Prostate gland (tissue), 2 donors: Measurements from ENCODE around the gene MPP4. TPM values are rescaled to one million over a fixed set of nuclear protein-coding genes. Genes with fewer than 3 reads are reported as not detected.

ENCODE experiments used
- DNase-seq: peaks from one replicate; pipeline ENCODE4 v3.0.0-alpha.2; 2019; ENCODE audit warnings: low spot score
- H3K27ac ChIP-seq, 2 donors: fragments of 200-600 bp; sonication (generic); 2 replicates each; pipeline ENCODE4 v1.5.1; 2017 to 2019
- H3K27me3 ChIP-seq: fragments of 200-600 bp; sonication (generic); replicated peaks from 2 replicates; pipeline ENCODE4 v1.5.1; 2019; ENCODE audit not compliant: insufficient read depth
- H3K36me3 ChIP-seq, 2 donors: fragments of 200-600 bp; sonication (generic); 1 replicate in 1 of 2; 2 replicates in 1 of 2; pipeline versions ENCODE4 v1.5.1 to v1.8.1; 2017 to 2019
- H3K4me1 ChIP-seq: fragments of 200-600 bp; sonication (generic); replicated peaks from 2 replicates; pipeline ENCODE4 v1.5.1; 2019
- H3K4me3 ChIP-seq, 2 donors: fragments of 200-600 bp; sonication (generic); 2 replicates each; pipeline ENCODE4 v1.5.1; 2017 to 2019
- H3K9me3 ChIP-seq: fragments of 200-600 bp; sonication (generic); 2 replicates; pipeline ENCODE4 v1.5.1; 2017
- POLR2A ChIP-seq: fragments of 450-650 bp; IDR thresholded peaks from one replicate; pipeline ENCODE4 v1.6.1; 2016; ENCODE audit warnings: antibody characterized with exemption, mild to moderate bottlenecking
- POLR2AphosphoS5 ChIP-seq: sonication (generic); formaldehyde crosslinking; IDR thresholded peaks from one replicate; pipeline ENCODE4 v1.6.1; 2017; ENCODE audit warnings: antibody characterized with exemption
- WGBS: methylation state at CpG from one replicate; pipeline ENCODE4 v1.1.5; 2018; 5-methylcytosine and 5-hydroxymethylcytosine counted together
- intact Hi-C: fragments of 100-400 bp; cut with DNase I; formaldehyde crosslinking; loops from one replicate; pipeline ENCODE4 v1.14.2; 2022
- total RNA-seq, 2 donors: library from RNA; depleted of rRNA; stranded (reverse); fragments of >200 nt; gene quantifications; one replicate each; pipeline ENCODE4 v1.1.0, GENCODE V29; 2016
- TF ChIP-seq, protein P1 (sequence below), 4 experiments: fragments of 200-600 bp in 2 of 4; fragments of 450-650 bp in 2 of 4; sonication (generic) in 2 of 4; IDR thresholded peaks; 1 replicate in 3 of 4; 2 replicates in 1 of 4; pipeline ENCODE4 v1.5.1; 2016 to 2019; ENCODE audit warnings: antibody characterized with exemption in 4 of 4, mild to moderate bottlenecking in 2 of 4, moderate library complexity in 2 of 4

The MPP4 gene
- total RNA-seq, 2 donors from 2014 or later: not detected

DNA sequence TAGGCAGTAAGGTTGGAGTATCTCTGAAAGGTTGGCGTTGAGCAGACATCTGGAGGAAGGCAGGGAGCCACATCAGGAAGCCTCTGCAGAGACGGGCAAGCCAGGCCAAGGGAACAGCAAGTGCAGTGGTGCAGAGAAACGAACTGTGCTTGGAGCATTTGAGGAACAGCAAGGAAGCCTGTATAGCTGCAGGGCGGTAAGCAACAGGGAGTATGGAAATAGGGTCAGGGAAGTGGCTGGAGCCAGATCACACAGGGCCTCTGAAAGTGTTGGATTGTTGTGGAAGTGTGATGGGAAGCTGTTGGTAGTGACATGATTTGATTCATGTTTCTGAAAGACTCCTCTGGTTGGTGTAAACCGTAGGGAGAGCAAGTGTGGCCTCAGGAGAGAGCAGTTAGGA lies 41.7 kb downstream of the MPP4 start:
- no peaks in the 10 kb centered on the region for H3K9me3 ChIP-seq
- no peaks in the 10 kb centered on the region for H3K36me3 ChIP-seq
- intact Hi-C loops: no loop called here

DNA sequence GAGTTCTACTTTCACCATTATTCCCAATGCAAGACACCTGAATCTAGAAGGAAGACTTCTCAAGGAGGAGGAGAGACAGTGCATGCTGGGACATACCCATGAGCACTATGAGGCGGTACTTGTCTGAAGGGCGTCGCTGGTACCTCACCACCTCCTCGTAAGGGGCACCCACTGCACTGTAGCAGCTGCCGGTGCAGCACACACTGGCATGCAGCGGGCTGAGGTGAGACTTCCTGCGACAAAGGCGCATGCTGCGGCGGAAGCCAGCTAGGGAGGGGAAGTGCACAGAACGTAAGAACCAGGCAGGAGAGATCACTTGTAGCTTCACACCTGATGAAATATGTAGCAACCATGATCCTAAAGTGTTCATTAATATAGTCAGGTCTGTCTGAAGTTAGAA lies 42.3 kb downstream of the MPP4 start:
- H3K27me3 ChIP-seq: no peaks in the 10 kb centered on the region
- TF ChIP-seq POLR2A (no peak), POLR2AphosphoS5 (no peak)
- TF ChIP-seq, protein P1, sequence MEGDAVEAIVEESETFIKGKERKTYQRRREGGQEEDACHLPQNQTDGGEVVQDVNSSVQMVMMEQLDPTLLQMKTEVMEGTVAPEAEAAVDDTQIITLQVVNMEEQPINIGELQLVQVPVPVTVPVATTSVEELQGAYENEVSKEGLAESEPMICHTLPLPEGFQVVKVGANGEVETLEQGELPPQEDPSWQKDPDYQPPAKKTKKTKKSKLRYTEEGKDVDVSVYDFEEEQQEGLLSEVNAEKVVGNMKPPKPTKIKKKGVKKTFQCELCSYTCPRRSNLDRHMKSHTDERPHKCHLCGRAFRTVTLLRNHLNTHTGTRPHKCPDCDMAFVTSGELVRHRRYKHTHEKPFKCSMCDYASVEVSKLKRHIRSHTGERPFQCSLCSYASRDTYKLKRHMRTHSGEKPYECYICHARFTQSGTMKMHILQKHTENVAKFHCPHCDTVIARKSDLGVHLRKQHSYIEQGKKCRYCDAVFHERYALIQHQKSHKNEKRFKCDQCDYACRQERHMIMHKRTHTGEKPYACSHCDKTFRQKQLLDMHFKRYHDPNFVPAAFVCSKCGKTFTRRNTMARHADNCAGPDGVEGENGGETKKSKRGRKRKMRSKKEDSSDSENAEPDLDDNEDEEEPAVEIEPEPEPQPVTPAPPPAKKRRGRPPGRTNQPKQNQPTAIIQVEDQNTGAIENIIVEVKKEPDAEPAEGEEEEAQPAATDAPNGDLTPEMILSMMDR (IDR thresholded peaks at IDR 0.05): no peak
- H3K4me3 ChIP-seq: no peak overlapping the region
- no peaks in the 10 kb centered on the region for H3K36me3 ChIP-seq
- no peak for DNase-seq
- intact Hi-C loops: no loop called here
- WGBS: 88% methylated on average over 11 of the region's 11 CpGs
- H3K4me1 ChIP-seq: no peaks in the 10 kb centered on the region
- H3K27ac ChIP-seq: no peak overlapping the region
- H3K9me3 ChIP-seq: no peaks in the 10 kb centered on the region

More for the DNA sequence above, 41.7 kb downstream of the MPP4 start:
- DNase-seq: no peak
- Histone ChIP-seq H3K4me3 (no peak overlapping the region), H3K27ac (no peak overlapping the region), H3K4me1 (no peaks in the 10 kb centered on the region), H3K27me3 (no peaks in the 10 kb centered on the region)
- WGBS: 89% methylated on average over 5 of the region's 5 CpGs
- TF ChIP-seq, protein P1 (IDR thresholded peaks at IDR 0.05): no peak

DNA sequence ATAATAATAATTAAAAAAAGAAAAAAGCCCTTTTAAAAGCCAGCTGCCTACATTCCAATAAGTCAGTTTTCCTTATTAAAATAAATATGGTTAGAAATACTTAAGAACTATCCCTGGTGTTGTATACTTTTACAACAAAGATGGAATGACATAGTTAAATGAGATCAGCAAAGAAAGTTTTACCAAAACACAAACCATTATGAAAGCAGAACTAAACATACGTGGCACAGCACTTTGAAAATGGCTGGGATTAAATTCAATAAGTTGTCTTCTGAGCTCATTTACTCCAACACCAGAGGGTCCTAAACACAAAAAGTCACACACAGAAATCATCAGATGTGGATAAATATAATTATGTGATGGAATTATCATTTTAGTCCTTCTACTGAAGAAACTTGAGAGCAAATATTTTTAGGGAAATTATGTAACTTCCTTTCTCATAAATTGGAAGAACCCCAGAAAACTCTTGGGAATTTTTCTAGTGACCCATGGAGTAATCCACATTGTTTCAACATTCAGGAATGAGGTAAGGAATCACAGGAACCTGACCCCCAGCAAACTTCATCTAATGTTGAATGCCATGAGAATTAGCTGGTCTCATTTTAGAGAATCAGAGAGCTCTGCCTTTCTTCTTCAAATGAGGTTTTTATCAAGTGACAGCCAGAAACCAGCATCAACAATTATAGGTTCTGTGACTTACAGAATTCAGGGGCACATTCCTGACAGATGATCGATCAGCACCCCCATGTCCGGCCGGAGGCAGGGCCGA lies 43.6 kb downstream of the MPP4 start:
- DNase-seq: no peak

DNA sequence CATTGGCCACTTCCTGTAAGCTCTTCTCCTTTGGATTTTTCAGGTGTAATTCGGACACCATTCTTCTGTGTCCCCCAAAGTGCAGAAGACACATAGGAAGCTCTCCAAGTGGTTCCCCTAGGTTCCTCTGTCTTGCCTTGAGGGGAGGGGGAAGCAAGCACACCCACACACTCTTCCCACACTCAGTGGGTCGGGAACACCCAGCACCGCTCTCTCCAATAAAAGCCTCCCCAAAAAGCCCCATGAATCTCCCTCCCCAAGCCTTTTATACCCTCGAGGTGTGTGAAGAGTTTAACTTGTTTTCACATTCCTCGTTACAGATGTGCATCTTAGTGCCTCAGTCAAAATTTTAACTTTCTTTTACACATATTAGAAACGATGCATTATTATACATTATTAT lies 45.2 kb downstream of the MPP4 start:
- Histone ChIP-seq H3K36me3 (no peaks in the 10 kb centered on the region), H3K4me1 (no peaks in the 10 kb centered on the region), H3K27me3 (no peaks in the 10 kb centered on the region), H3K27ac (no peak overlapping the region), H3K4me3 (no peak overlapping the region), H3K9me3 (no peaks in the 10 kb centered on the region)
- TF ChIP-seq, protein P1 (IDR thresholded peaks at IDR 0.05): no peak
- TF ChIP-seq POLR2AphosphoS5 (no peak), POLR2A (no peak)
- intact Hi-C loops: no loop called here
- WGBS: 74% methylated on average over 6 of the region's 6 CpGs
- DNase-seq: no peak

More for the DNA sequence above, 43.6 kb downstream of the MPP4 start:
- intact Hi-C loops: no loop called here
- Histone ChIP-seq H3K4me1 (no peaks in the 10 kb centered on the region), H3K4me3 (no peak overlapping the region), H3K27me3 (no peaks in the 10 kb centered on the region), H3K27ac (no peak overlapping the region), H3K36me3 (no peaks in the 10 kb centered on the region), H3K9me3 (no peaks in the 10 kb centered on the region)
- 87% methylated on average over 5 of the region's 5 CpGs for WGBS
- no peak for TF ChIP-seq POLR2AphosphoS5
- no peak for TF ChIP-seq POLR2A
- TF ChIP-seq, protein P1 (IDR thresholded peaks at IDR 0.05): no peak

DNA sequence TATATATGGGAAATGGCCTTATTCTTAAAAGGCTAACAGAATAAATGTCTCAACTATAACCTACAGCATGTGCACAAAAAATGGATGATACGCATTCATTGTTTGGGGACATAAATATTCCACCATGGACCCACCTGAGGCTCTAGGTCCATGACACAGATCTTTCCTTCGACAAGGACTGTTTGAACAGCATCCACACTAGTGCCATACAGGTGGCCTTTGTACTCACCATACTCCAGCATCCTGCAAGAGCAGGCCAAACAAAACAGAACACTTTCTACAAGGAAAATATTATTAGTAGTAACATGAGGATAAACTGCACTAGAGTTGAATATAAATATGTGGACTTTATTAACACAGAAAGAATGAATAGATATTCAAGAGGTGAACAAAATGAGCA lies 49.0 kb downstream of the MPP4 start:
- Histone ChIP-seq H3K9me3 (no peaks in the 10 kb centered on the region), H3K4me3 (no peak overlapping the region), H3K27ac (no peak overlapping the region), H3K27me3 (no peaks in the 10 kb centered on the region), H3K36me3 (no peaks in the 10 kb centered on the region), H3K4me1 (no peaks in the 10 kb centered on the region)
- TF ChIP-seq POLR2A: no peak
- TF ChIP-seq, protein P1 (IDR thresholded peaks at IDR 0.05): no peak
- TF ChIP-seq POLR2AphosphoS5: no peak
- WGBS: 92% methylated on average over 2 of the region's 2 CpGs
- intact Hi-C loops: no loop called here
- DNase-seq: no peak
